ENCODE measurements around the gene GNLY. TPM values are rescaled to one million over a fixed set of nuclear protein-coding genes. Genes with fewer than 3 reads are reported as not detected.
A peak's percentile ranks its signal among the peaks of the same experiment; 100 is the strongest.

The GNLY gene
- total and polyA plus RNA-seq, 2 of the 13 experiments (the other 11 are each of a cell fraction or from before 2014, with no cell fraction given): not detected

GRCh38 chr2:85741833-85742455, 47.8 kb downstream of the GNLY start (continued):
- TF ChIP-seq ZNF878 (CRISPR knock-in tag; IDR thresholded peaks at IDR 0.05) (no peak), ZNF556 (CRISPR knock-in tag; IDR thresholded peaks at IDR 0.05; ENCODE audit: borderline replicate concordance) (no peak), ZNF839 (CRISPR knock-in tag; IDR thresholded peaks at IDR 0.05; ENCODE audit: borderline replicate concordance) (no peak), THRA (CRISPR knock-in tag; IDR thresholded peaks at IDR 0.05; ENCODE audit: borderline replicate concordance) (no peak), GATAD1 (CRISPR knock-in tag; IDR thresholded peaks at IDR 0.05) (no peak), SSRP1 (CRISPR knock-in tag; IDR thresholded peaks at IDR 0.05) (0 out of 2 replicates have a peak, but pooled peaks have one; percentile 20), ZNF276 (CRISPR knock-in tag; IDR thresholded peaks at IDR 0.05; ENCODE audit: low read depth) (no peak), ZBTB4 (CRISPR knock-in tag; IDR thresholded peaks at IDR 0.05; ENCODE audit: borderline replicate concordance) (no peak), IKZF4 (CRISPR knock-in tag; IDR thresholded peaks at IDR 0.05; ENCODE audit: borderline replicate concordance, low read depth, not compliant biosample characterization) (no peak), SRSF4 (IDR thresholded peaks at IDR 0.05; ENCODE audit: low read depth, low read length, poor library complexity, severe bottlenecking) (no peak), ZNF205 (CRISPR knock-in tag; IDR thresholded peaks at IDR 0.05) (0 out of 2 replicates have a peak, but pooled peaks have one; percentile 41), CEBPB (IDR thresholded peaks at IDR 0.05; ENCODE audit: borderline replicate concordance, low read depth, low read length) (no peak), HDAC2 (CRISPR knock-in tag; IDR thresholded peaks at IDR 0.05) (no peak), TBX2 (CRISPR knock-in tag; IDR thresholded peaks at IDR 0.05; ENCODE audit: borderline replicate concordance) (peak; percentile 48), ZMAT3 (CRISPR knock-in tag; conservative IDR thresholded peaks at IDR 0.05) (no peak), SOX13 (IDR thresholded peaks at IDR 0.05) (no peak), SOX13 (CRISPR knock-in tag; conservative IDR thresholded peaks at IDR 0.05 in 1 of 2, IDR thresholded peaks at IDR 0.05 in 1 of 2) (0 out of 4 replicates have a peak, but pooled peaks of 1 of the 2 experiments have one; percentile 4), SRSF9 (IDR thresholded peaks at IDR 0.05; ENCODE audit: borderline replicate concordance, insufficient read depth, low read depth, low read length, poor library complexity, severe bottlenecking) (no peak), NR2F6 (IDR thresholded peaks at IDR 0.05) (no peak; the same call in 1 of the 2 replicates), NR2F6 (CRISPR knock-in tag; IDR thresholded peaks at IDR 0.05) (peak; percentile 62; the same call in 1 of the 2 replicates), MED1 (CRISPR knock-in tag; IDR thresholded peaks at IDR 0.05) (no peak)
- TF ChIP-seq, protein P1, sequence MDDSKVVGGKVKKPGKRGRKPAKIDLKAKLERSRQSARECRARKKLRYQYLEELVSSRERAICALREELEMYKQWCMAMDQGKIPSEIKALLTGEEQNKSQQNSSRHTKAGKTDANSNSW (CRISPR knock-in tag; IDR thresholded peaks at IDR 0.05; ENCODE audit: borderline replicate concordance): no peak
- TF ChIP-seq, protein P2, sequence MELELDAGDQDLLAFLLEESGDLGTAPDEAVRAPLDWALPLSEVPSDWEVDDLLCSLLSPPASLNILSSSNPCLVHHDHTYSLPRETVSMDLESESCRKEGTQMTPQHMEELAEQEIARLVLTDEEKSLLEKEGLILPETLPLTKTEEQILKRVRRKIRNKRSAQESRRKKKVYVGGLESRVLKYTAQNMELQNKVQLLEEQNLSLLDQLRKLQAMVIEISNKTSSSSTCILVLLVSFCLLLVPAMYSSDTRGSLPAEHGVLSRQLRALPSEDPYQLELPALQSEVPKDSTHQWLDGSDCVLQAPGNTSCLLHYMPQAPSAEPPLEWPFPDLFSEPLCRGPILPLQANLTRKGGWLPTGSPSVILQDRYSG (CRISPR knock-in tag; IDR thresholded peaks at IDR 0.05): no peak
